ENCODE measurements around the gene GALNT16. TPM values are rescaled to one million over a fixed set of nuclear protein-coding genes. Genes with fewer than 3 reads are reported as not detected.

Gene GALNT16
- total RNA-seq, 1 donor from 2014 or later: 3.1 TPM

DNA sequence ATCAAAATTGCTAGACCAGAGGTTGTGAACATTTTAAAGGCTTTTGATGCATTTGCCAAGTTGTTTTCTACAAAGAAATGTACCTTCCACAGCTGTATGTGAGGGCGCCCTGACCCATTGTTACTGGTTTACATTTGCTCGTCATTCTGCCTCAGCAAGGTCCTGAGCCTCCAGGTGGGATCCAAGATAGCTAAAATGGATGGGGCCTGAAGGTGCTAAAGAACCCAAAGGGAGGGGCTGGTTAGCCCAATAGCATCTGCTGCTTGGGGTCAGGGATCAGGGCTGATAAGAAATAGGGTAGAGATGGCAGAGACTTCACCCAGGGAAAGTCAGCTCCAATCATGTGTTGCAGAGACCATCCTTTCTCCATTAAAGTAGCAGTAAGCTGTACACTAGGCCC, 43.1 kb downstream of the GALNT16 start:
- Mint-ChIP-seq H3K27me3 (ENCODE audit: unreplicated experiment) (peaks cover 42% of the 10 kb centered on the region), H3K36me3 (ENCODE audit: unreplicated experiment) (no peaks in the 10 kb centered on the region), H3K27ac (ENCODE audit: unreplicated experiment) (no peak overlapping the region), H3K4me1 (ENCODE audit: unreplicated experiment) (peaks cover 3% of the 10 kb centered on the region), H3K4me3 (ENCODE audit: unreplicated experiment) (no peak overlapping the region), H3K9me3 (ENCODE audit: unreplicated experiment) (no peaks in the 10 kb centered on the region)
- DNase-seq (ENCODE audit: extremely low spot score, unreplicated experiment): no peak
- no peak for TF ChIP-seq CTCF (IDR thresholded peaks at IDR 0.05)

DNA sequence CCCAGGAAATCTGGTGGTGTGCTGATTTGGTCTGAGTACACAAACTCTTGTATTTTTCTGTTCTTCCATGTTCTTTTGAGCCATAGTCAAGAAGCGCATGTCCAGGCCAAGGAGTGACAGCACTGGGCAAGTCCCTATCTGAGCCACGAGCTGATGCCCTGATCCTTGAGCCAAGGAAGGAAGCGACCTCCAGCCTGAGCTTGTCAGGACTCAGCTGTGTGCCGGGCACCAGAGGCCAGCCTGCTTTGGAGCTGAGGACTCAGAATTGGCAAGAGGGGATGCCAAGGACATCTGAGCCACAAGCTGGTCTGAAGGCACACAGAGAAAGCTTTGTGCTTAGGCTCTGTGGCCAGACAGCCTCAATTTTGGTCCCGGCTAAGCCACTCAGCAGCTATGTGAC, 52.6 kb downstream of the GALNT16 start:
- no peak overlapping the region for H3K4me3 Mint-ChIP-seq (ENCODE audit: unreplicated experiment)
- no peak for TF ChIP-seq CTCF (IDR thresholded peaks at IDR 0.05)
- H3K27me3 Mint-ChIP-seq (ENCODE audit: unreplicated experiment): peaks cover 23% of the 10 kb centered on the region
- no peak overlapping the region for H3K27ac Mint-ChIP-seq (ENCODE audit: unreplicated experiment)
- H3K36me3 Mint-ChIP-seq (ENCODE audit: unreplicated experiment): no peaks in the 10 kb centered on the region
- peaks cover 30% of the 10 kb centered on the region for H3K4me1 Mint-ChIP-seq (ENCODE audit: unreplicated experiment)
- DNase-seq (ENCODE audit: extremely low spot score, unreplicated experiment): no peak
- H3K9me3 Mint-ChIP-seq (ENCODE audit: unreplicated experiment): no peaks in the 10 kb centered on the region

- peaks cover 33% of the 10 kb centered on the region for H3K4me1 Mint-ChIP-seq (ENCODE audit: unreplicated experiment)
- H3K36me3 Mint-ChIP-seq (ENCODE audit: unreplicated experiment): no peaks in the 10 kb centered on the region
- no peak for TF ChIP-seq CTCF (IDR thresholded peaks at IDR 0.05)
- DNase-seq (ENCODE audit: extremely low spot score, unreplicated experiment): no peak
- H3K4me3 Mint-ChIP-seq (ENCODE audit: unreplicated experiment): no peak overlapping the region
- H3K27me3 Mint-ChIP-seq (ENCODE audit: unreplicated experiment): peaks cover 20% of the 10 kb centered on the region
- H3K9me3 Mint-ChIP-seq (ENCODE audit: unreplicated experiment): no peaks in the 10 kb centered on the region
- H3K27ac Mint-ChIP-seq (ENCODE audit: unreplicated experiment): no peak overlapping the region
Observed at GRCh38 chr14:69313176-69313575, 53.2 kb downstream of the GALNT16 start.

- TF ChIP-seq CTCF (IDR thresholded peaks at IDR 0.05): no peak
- Mint-ChIP-seq H3K4me1 (ENCODE audit: unreplicated experiment) (peaks cover 34% of the 10 kb centered on the region), H3K4me3 (ENCODE audit: unreplicated experiment) (no peak overlapping the region), H3K9me3 (ENCODE audit: unreplicated experiment) (no peaks in the 10 kb centered on the region), H3K27me3 (ENCODE audit: unreplicated experiment) (peaks cover 14% of the 10 kb centered on the region), H3K36me3 (ENCODE audit: unreplicated experiment) (no peaks in the 10 kb centered on the region), H3K27ac (ENCODE audit: unreplicated experiment) (no peak overlapping the region)
- no peak for DNase-seq (ENCODE audit: extremely low spot score, unreplicated experiment)
Observed at GRCh38 chr14:69314327-69314726, 54.4 kb downstream of the GALNT16 start.

GRCh38 chr14:69315301-69315700, 55.3 kb downstream of the GALNT16 start:
- Mint-ChIP-seq H3K36me3 (ENCODE audit: unreplicated experiment) (no peaks in the 10 kb centered on the region), H3K9me3 (ENCODE audit: unreplicated experiment) (no peaks in the 10 kb centered on the region), H3K4me1 (ENCODE audit: unreplicated experiment) (peaks cover 34% of the 10 kb centered on the region), H3K27me3 (ENCODE audit: unreplicated experiment) (peaks cover 10% of the 10 kb centered on the region), H3K4me3 (ENCODE audit: unreplicated experiment) (no peak overlapping the region), H3K27ac (ENCODE audit: unreplicated experiment) (peak overlapping the region; percentile 57)
- no peak for DNase-seq (ENCODE audit: extremely low spot score, unreplicated experiment)
- TF ChIP-seq CTCF (IDR thresholded peaks at IDR 0.05): no peak

Measured in osteocyte (in vitro differentiated cells).